WTC11 (cell line): ENCODE measurements around the gene FOXP1. TPM values are rescaled to one million over a fixed set of nuclear protein-coding genes. Genes with fewer than 3 reads are reported as not detected.

Experiments used
- ATAC-seq: fragments of 200-7000 bp; cut with Tn5 transposase; 2 replicates; pipeline ENCODE4 v1.10.0; 2021; ENCODE audit warnings: mild to moderate bottlenecking, moderate library complexity
- CTCF ChIA-PET: fragments of 300-600 bp; sonication (Branson Sonifier 250); formaldehyde crosslinking; loops from one replicate; lab custom pipeline; 2021; ENCODE audit warnings: antibody characterized with exemption; lab: Charles Lee
- POLR2A ChIA-PET: fragments of 350-600 bp; sonication (Branson Sonifier 250); formaldehyde crosslinking; loops from one replicate; lab custom pipeline; 2021; ENCODE audit warnings: antibody characterized with exemption; lab: Charles Lee
- DNase-seq: peaks from one replicate; pipeline ENCODE4 v3.0.0; 2021; ENCODE audit warnings: low spot score
- H3K27ac Mint-ChIP-seq: 2 replicates; pipeline ENCODE4 v1.8.0; 2021; ENCODE audit warnings: mixed read lengths
- H3K27me3 Mint-ChIP-seq: 2 replicates; pipeline ENCODE4 v1.8.0; 2021; ENCODE audit warnings: low read depth, mild to moderate bottlenecking, moderate library complexity, mixed read lengths
- H3K36me3 Mint-ChIP-seq: 2 replicates; pipeline ENCODE4 v1.8.0; 2021; ENCODE audit warnings: mixed read lengths
- H3K4me1 Mint-ChIP-seq: 2 replicates; pipeline ENCODE4 v1.8.0; 2022; ENCODE audit warnings: mixed read lengths
- H3K4me3 Mint-ChIP-seq: 2 replicates; pipeline ENCODE4 v1.8.0; 2021; ENCODE audit warnings: mild to moderate bottlenecking, moderate library complexity, mixed read lengths
- H3K9me3 Mint-ChIP-seq: 2 replicates; pipeline ENCODE4 v1.8.0; 2021; ENCODE audit warnings: mixed read lengths
- CREB1 ChIP-seq: sonication (generic); formaldehyde crosslinking; IDR thresholded peaks from 2 replicates; pipeline ENCODE4 v1.8.0; 2023; ENCODE audit warnings: mild to moderate bottlenecking, missing genetic modification reagents
- FOXP1 ChIP-seq: sonication (generic); formaldehyde crosslinking; IDR thresholded peaks from 2 replicates; pipeline ENCODE4 v1.8.0; 2022; ENCODE audit warnings: missing genetic modification reagents, mild to moderate bottlenecking, moderate library complexity, borderline replicate concordance
- GRHL2 ChIP-seq: fragments of 250-450 bp; sonication (Bioruptor Pico); IDR thresholded peaks from 2 replicates; pipeline ENCODE4 v1.8.0; 2022; ENCODE audit warnings: mild to moderate bottlenecking, moderate library complexity; ENCODE audit not compliant: insufficient replicate concordance, severe bottlenecking
- GTF2I ChIP-seq: fragments of 250-450 bp; sonication (Bioruptor Pico); conservative IDR thresholded peaks from 2 replicates; pipeline ENCODE4 v1.4.0; 2021; ENCODE audit warnings: mild to moderate bottlenecking
- HMGA2 ChIP-seq: fragments of 250-450 bp; sonication (Bioruptor Pico); IDR thresholded peaks from 2 replicates; pipeline ENCODE4 v1.4.0; 2021; ENCODE audit warnings: mild to moderate bottlenecking, moderate library complexity
- KAT7 ChIP-seq: sonication (generic); formaldehyde crosslinking; IDR thresholded peaks from 2 replicates; pipeline ENCODE4 v1.8.1; 2023; ENCODE audit warnings: missing genetic modification reagents, mild to moderate bottlenecking, borderline replicate concordance
- NFYB ChIP-seq: sonication (generic); formaldehyde crosslinking; conservative IDR thresholded peaks from 2 replicates; pipeline ENCODE4 v1.8.0; 2022; ENCODE audit warnings: low read depth, missing genetic modification reagents
- ZNF671 ChIP-seq: fragments of 250-450 bp; sonication (Bioruptor Pico); IDR thresholded peaks from 2 replicates; pipeline ENCODE4 v1.8.0; 2021; ENCODE audit warnings: mild to moderate bottlenecking
- total RNA-seq: library from RNA; stranded (reverse); gene quantifications from 3 replicates; pipeline ENCODE4 v1.2.3, GENCODE V29; 2021
- TF ChIP-seq, protein P1 (sequence below): sonication (generic); formaldehyde crosslinking; IDR thresholded peaks from 2 replicates; pipeline ENCODE4 v1.8.0; 2023; ENCODE audit warnings: missing genetic modification reagents, mild to moderate bottlenecking, borderline replicate concordance
- TF ChIP-seq, protein P2 (sequence below): fragments of 250-450 bp; sonication (Bioruptor Pico); IDR thresholded peaks from 2 replicates; pipeline ENCODE4 v1.9.0; 2021; ENCODE audit warnings: moderate library complexity, mild to moderate bottlenecking, inconsistent platforms, borderline replicate concordance
- TF ChIP-seq, protein P3 (sequence below): sonication (generic); formaldehyde crosslinking; IDR thresholded peaks from 2 replicates; pipeline ENCODE4 v1.8.0; 2022; ENCODE audit warnings: mild to moderate bottlenecking, missing genetic modification reagents
- TF ChIP-seq, protein P4 (sequence below): sonication (generic); formaldehyde crosslinking; conservative IDR thresholded peaks from 2 replicates; pipeline ENCODE4 v1.8.1; 2022; ENCODE audit warnings: mild to moderate bottlenecking, missing genetic modification reagents
- TF ChIP-seq, protein P5 (sequence below): sonication (generic); formaldehyde crosslinking; IDR thresholded peaks from 2 replicates; pipeline ENCODE4 v1.8.1; 2023; ENCODE audit warnings: mild to moderate bottlenecking, missing genetic modification reagents, moderate library complexity
- TF ChIP-seq, protein P6 (sequence below): sonication (generic); formaldehyde crosslinking; IDR thresholded peaks from 2 replicates; pipeline ENCODE4 v1.8.0; 2022; ENCODE audit warnings: mild to moderate bottlenecking, missing genetic modification reagents
- TF ChIP-seq, protein P7 (sequence below): fragments of 200-600 bp; IDR thresholded peaks from 2 replicates; pipeline ENCODE4 v1.8.0; 2022; ENCODE audit warnings: antibody characterized with exemption
- TF ChIP-seq, protein P8 (sequence below): sonication (generic); formaldehyde crosslinking; IDR thresholded peaks from 2 replicates; pipeline ENCODE4 v1.8.1; 2023; ENCODE audit warnings: mild to moderate bottlenecking, moderate library complexity, missing genetic modification reagents
- TF ChIP-seq, protein P9 (sequence below): fragments of 250-450 bp; sonication (Bioruptor Pico); IDR thresholded peaks from 2 replicates; pipeline ENCODE4 v1.9.0; 2021; ENCODE audit warnings: mild to moderate bottlenecking
- TF ChIP-seq, protein P10 (sequence below): sonication (generic); formaldehyde crosslinking; IDR thresholded peaks from 2 replicates; pipeline ENCODE4 v1.8.1; 2022; ENCODE audit warnings: mild to moderate bottlenecking, missing genetic modification reagents, moderate library complexity, borderline replicate concordance

The FOXP1 gene
- total RNA-seq, 1 experiment from 2014 or later: 25.8 TPM

DNA sequence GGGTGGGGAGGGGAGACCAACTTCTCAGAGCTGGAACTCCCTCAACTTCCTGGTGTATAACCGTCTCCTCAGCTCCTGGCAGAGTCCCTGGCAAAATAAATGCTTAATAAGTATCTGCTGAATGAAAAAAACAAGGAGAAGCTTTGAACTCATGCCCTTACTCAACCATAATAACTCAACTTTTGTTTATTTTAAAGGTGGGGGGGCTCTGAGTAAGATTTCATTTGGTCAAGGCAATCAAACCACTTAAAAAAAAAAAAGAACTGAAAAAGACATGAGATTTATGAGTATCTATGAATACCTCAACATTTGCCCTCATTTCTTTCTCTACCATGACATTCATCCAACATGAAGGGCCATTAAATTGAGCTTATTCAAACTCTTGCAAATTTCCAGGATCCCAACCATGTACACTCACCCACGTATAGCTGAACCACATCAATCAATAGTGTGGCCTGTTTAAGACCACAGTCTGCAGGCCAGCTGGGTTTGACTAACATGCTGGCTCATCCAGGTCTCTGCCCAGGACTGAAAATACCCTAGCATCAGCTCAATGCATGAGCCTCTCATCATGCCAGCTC, 157.9 kb downstream of the FOXP1 start (continued):
- TF ChIP-seq, protein P1, sequence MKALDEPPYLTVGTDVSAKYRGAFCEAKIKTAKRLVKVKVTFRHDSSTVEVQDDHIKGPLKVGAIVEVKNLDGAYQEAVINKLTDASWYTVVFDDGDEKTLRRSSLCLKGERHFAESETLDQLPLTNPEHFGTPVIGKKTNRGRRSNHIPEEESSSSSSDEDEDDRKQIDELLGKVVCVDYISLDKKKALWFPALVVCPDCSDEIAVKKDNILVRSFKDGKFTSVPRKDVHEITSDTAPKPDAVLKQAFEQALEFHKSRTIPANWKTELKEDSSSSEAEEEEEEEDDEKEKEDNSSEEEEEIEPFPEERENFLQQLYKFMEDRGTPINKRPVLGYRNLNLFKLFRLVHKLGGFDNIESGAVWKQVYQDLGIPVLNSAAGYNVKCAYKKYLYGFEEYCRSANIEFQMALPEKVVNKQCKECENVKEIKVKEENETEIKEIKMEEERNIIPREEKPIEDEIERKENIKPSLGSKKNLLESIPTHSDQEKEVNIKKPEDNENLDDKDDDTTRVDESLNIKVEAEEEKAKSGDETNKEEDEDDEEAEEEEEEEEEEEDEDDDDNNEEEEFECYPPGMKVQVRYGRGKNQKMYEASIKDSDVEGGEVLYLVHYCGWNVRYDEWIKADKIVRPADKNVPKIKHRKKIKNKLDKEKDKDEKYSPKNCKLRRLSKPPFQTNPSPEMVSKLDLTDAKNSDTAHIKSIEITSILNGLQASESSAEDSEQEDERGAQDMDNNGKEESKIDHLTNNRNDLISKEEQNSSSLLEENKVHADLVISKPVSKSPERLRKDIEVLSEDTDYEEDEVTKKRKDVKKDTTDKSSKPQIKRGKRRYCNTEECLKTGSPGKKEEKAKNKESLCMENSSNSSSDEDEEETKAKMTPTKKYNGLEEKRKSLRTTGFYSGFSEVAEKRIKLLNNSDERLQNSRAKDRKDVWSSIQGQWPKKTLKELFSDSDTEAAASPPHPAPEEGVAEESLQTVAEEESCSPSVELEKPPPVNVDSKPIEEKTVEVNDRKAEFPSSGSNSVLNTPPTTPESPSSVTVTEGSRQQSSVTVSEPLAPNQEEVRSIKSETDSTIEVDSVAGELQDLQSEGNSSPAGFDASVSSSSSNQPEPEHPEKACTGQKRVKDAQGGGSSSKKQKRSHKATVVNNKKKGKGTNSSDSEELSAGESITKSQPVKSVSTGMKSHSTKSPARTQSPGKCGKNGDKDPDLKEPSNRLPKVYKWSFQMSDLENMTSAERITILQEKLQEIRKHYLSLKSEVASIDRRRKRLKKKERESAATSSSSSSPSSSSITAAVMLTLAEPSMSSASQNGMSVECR (CRISPR knock-in tag): no peak
- no peak for TF ChIP-seq NFYB (CRISPR knock-in tag)
- TF ChIP-seq, protein P2, sequence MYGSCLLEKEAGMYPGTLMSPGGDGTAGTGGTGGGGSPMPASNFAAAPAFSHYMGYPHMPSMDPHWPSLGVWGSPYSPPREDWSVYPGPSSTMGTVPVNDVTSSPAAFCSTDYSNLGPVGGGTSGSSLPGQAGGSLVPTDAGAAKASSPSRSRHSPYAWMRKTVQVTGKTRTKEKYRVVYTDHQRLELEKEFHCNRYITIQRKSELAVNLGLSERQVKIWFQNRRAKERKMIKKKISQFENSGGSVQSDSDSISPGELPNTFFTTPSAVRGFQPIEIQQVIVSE (CRISPR knock-in tag): no peak
- TF ChIP-seq, protein P3, sequence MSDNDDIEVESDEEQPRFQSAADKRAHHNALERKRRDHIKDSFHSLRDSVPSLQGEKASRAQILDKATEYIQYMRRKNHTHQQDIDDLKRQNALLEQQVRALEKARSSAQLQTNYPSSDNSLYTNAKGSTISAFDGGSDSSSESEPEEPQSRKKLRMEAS (CRISPR knock-in tag): no peak
- TF ChIP-seq CREB1 (CRISPR knock-in tag): no peak
- TF ChIP-seq, protein P4, sequence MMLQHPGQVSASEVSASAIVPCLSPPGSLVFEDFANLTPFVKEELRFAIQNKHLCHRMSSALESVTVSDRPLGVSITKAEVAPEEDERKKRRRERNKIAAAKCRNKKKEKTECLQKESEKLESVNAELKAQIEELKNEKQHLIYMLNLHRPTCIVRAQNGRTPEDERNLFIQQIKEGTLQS (CRISPR knock-in tag): no peak
- TF ChIP-seq, protein P5, sequence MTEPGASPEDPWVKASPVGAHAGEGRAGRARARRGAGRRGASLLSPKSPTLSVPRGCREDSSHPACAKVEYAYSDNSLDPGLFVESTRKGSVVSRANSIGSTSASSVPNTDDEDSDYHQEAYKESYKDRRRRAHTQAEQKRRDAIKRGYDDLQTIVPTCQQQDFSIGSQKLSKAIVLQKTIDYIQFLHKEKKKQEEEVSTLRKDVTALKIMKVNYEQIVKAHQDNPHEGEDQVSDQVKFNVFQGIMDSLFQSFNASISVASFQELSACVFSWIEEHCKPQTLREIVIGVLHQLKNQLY (CRISPR knock-in tag): no peak
- no peak for TF ChIP-seq GTF2I (CRISPR knock-in tag)
- TF ChIP-seq, protein P6, sequence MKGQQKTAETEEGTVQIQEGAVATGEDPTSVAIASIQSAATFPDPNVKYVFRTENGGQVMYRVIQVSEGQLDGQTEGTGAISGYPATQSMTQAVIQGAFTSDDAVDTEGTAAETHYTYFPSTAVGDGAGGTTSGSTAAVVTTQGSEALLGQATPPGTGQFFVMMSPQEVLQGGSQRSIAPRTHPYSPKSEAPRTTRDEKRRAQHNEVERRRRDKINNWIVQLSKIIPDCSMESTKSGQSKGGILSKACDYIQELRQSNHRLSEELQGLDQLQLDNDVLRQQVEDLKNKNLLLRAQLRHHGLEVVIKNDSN (CRISPR knock-in tag): no peak
- TF ChIP-seq, protein P7, sequence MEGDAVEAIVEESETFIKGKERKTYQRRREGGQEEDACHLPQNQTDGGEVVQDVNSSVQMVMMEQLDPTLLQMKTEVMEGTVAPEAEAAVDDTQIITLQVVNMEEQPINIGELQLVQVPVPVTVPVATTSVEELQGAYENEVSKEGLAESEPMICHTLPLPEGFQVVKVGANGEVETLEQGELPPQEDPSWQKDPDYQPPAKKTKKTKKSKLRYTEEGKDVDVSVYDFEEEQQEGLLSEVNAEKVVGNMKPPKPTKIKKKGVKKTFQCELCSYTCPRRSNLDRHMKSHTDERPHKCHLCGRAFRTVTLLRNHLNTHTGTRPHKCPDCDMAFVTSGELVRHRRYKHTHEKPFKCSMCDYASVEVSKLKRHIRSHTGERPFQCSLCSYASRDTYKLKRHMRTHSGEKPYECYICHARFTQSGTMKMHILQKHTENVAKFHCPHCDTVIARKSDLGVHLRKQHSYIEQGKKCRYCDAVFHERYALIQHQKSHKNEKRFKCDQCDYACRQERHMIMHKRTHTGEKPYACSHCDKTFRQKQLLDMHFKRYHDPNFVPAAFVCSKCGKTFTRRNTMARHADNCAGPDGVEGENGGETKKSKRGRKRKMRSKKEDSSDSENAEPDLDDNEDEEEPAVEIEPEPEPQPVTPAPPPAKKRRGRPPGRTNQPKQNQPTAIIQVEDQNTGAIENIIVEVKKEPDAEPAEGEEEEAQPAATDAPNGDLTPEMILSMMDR: no peak

DNA sequence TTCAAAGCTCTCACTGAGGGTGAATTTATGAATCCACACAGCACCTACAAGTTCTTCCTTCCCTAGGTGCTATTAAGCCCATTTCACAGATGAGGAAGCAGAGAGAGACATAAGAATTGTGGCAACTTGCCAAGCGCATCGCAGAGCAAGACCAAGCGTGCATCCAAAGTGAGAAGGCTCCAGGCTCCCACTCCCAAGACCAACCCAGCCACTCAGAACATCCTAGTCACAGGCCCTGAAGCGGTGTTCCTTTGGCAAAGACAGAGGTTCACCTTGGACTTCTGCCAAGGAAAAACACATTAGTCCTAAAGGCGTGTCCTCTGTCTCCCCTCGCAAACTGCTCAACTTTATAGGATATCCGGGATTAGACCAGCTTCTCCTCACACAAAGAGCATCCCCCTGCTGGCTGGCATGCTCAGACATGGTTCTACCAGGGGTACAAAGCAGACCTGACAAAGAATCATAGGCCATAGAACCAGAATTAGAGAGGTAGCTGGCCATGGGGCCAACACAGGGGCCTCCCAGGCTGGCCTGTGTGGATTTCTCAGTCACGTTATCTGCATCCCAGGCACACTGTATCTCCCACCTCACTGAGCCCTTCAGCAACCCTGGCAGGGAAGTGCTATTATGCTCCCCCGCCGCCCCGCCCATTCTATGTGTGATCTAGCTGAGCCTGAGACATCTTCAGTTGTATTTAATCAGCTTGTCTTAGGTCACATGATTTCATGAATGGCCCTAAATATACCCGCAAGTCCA, 160.2 kb downstream of the FOXP1 start:
- Mint-ChIP-seq H3K4me1 (peaks cover 7% of the 10 kb centered on the region), H3K9me3 (no peaks in the 10 kb centered on the region), H3K27me3 (no peaks in the 10 kb centered on the region), H3K4me3 (no peak overlapping the region), H3K27ac (no peak overlapping the region), H3K36me3 (no peaks in the 10 kb centered on the region)
- DNase-seq (no peak), ATAC-seq (no peak)
- ChIA-PET POLR2A (no interaction called here), CTCF (interaction anchor here (1.0 to 2.3 kb wide), 2 partner anchors 26 to 73 kb away, joined by 4 to 7 read pairs; no protein-coding TSS in a partner anchor)
- no peak for TF ChIP-seq KAT7 (CRISPR knock-in tag)
- TF ChIP-seq FOXP1: no peak
- TF ChIP-seq GRHL2 (CRISPR knock-in tag): no peak
- TF ChIP-seq, protein P8, sequence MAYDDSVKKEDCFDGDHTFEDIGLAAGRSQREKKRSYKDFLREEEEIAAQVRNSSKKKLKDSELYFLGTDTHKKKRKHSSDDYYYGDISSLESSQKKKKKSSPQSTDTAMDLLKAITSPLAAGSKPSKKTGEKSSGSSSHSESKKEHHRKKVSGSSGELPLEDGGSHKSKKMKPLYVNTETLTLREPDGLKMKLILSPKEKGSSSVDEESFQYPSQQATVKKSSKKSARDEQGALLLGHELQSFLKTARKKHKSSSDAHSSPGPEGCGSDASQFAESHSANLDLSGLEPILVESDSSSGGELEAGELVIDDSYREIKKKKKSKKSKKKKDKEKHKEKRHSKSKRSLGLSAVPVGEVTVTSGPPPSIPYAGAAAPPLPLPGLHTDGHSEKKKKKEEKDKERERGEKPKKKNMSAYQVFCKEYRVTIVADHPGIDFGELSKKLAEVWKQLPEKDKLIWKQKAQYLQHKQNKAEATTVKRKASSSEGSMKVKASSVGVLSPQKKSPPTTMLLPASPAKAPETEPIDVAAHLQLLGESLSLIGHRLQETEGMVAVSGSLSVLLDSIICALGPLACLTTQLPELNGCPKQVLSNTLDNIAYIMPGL: no peak
- no peak for TF ChIP-seq HMGA2 (CRISPR knock-in tag)
- TF ChIP-seq GTF2I (CRISPR knock-in tag): no peak
- TF ChIP-seq, protein P9, sequence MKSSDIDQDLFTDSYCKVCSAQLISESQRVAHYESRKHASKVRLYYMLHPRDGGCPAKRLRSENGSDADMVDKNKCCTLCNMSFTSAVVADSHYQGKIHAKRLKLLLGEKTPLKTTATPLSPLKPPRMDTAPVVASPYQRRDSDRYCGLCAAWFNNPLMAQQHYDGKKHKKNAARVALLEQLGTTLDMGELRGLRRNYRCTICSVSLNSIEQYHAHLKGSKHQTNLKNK (CRISPR knock-in tag): no peak
- TF ChIP-seq ZNF671 (CRISPR knock-in tag): no peak
- TF ChIP-seq, protein P10, sequence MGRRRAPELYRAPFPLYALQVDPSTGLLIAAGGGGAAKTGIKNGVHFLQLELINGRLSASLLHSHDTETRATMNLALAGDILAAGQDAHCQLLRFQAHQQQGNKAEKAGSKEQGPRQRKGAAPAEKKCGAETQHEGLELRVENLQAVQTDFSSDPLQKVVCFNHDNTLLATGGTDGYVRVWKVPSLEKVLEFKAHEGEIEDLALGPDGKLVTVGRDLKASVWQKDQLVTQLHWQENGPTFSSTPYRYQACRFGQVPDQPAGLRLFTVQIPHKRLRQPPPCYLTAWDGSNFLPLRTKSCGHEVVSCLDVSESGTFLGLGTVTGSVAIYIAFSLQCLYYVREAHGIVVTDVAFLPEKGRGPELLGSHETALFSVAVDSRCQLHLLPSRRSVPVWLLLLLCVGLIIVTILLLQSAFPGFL (CRISPR knock-in tag): no peak
